Gastrocnemius medialis (tissue), 4 donors: Measurements from ENCODE around the gene ADTRP.

Experiments used
- CTCF ChIP-seq, 5 experiments: fragments of 450-650 bp in 3 of 5; fragments of 200-600 bp in 2 of 5; sonication (generic) in 2 of 5; IDR thresholded peaks in 4 of 5; conservative IDR thresholded peaks in 1 of 5; 1 replicate in 4 of 5; 2 replicates in 1 of 5; pipeline ENCODE4 v1.5.1; 2016 to 2019; ENCODE audit warnings: antibody characterized with exemption in 5 of 5, mild to moderate bottlenecking in 3 of 5, moderate library complexity in 3 of 5
- POLR2A ChIP-seq, 2 donors: fragments of 450-650 bp; IDR thresholded peaks; one replicate each; pipeline ENCODE4 v1.6.1; 2017; ENCODE audit warnings: antibody characterized with exemption in 2 of 2, mild to moderate bottlenecking in 2 of 2, moderate library complexity in 2 of 2

GRCh38 chr6:11755725-11756124 is 22.9 kb downstream of the ADTRP start:
- no peak for TF ChIP-seq POLR2A (IDR thresholded peaks at IDR 0.05)
- no peak for TF ChIP-seq CTCF (IDR thresholded peaks at IDR 0.05 in 4 of 5, conservative IDR thresholded peaks at IDR 0.05 in 1 of 5)
